ENCODE data around the gene GPR107.

GPR107 gene

DNA sequence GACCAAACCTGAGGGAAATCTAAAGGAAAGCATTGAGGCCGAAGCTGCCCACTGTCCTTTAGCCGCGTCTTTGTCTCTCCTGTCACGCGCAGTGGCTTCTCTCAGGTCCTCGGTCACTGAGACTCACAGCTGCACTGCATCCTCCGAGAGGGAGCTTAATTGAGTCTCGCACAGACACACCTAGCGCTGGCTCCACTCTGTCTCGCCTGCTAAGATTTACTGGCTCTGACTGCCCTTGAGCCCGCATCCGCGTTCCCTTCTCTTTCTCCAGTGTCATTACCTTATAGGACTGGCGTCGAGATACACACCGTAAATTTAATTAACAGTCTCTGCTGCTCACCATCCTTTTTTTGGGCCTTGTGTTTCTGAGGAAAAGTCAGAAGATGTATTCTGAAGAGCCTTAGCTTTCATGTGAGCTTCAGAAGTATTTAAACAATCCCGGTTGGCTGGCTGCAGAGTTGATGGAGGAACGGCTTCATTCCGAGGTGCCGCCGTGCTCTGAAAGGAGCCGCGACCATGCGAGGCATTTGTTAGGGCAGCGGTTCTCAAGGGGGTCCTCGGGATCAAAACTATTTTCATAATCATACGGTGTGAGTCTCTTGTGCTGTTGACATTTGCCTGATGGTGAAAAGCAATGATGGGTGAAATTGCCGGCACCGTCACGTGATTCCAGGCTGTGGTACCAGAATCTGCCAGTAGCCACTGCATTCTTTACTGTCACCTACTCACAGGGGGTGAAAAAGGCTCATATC is 58.3 kb downstream of the GPR107 start:
- DNase-seq: no peak

DNA sequence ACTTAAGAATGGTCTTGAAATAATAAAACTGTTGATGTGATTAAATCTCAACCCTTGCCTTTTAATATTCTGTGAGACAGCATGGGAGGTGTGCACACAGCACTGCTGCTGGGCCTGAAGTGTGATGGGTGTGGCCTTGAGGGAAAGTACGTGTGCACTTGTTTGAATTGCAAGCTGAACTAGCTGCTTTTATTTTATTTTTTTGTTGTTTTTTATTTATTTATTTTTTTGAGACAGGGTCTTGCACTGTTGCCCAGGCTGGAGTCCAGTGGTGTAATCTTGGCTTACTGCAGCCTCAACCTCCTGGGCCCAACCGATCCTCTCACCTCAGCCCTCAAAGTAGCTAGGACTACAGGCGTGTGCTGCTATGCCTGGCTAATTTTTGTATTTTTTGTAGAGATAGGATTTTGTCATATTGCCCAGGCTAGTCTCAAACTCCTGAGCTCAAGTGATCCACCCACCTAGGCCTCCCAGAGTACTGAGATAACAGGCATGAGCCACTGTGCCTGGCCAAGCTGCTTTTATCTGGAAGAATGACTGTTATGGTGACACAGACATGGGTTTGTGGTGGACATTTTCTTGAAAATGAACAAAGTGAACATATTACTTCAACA is 58.9 kb downstream of the GPR107 start:
- no peak for DNase-seq

DNA sequence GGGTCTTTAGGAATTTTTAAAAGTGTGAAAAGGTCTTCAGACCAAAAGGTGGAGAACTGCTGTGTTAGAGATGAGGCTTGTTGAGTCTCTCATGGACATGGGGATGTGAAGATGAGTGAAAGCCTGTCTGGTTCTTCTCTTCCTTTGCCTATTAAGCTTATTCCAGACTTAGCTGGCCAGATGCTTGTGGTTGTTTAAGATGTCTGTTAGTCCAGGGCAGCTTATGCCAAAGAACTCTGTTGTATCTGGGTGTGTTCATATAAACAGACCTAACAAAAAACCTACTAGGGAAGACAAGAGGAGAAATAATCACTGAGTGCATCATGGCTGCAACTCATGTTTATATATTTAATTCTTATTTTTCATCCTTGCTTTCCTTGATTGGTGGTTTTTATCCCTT is 61.0 kb downstream of the GPR107 start:
- DNase-seq: no peak

DNA sequence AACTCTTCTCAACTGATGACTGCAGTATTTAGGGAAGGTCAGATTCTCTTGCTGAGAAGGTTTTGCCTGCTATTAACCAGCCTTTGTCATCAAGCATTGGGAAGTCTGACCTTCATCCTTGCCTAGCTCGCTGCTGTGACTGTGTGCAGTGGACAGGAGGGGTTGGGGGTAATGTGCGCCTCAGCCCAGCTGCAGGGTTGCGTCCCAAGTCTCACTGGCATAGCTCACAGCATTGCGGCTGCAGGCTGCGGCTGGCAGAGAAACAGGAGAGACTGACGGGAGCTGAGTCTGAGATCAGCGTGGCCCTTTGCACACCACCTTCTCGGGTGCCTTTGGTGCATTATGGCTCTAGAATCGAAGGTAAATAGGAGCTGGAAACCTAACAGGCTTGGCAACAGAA is 62.6 kb downstream of the GPR107 start:
- DNase-seq: no peak

DNA sequence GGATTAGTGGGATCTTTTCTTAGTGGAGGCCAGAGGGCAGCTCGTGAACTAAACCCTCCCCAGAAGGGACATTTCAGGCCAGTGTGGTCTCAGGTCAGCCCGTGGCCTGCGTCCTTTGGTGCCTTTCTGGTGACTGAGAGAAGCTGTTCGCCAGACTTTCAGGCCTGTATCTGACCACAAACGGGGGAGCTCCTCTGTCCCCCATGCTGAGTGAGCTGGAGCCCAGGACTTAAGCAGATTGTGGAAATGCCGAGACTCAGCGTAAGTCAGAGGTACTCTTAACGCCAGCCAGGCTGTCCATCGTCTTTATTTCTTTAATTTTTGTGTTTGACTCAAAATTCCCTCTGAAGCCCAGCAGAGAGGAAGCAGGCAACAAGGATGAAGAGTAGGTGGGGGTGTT is 63.7 kb downstream of the GPR107 start:
- DNase-seq: no peak

DNA sequence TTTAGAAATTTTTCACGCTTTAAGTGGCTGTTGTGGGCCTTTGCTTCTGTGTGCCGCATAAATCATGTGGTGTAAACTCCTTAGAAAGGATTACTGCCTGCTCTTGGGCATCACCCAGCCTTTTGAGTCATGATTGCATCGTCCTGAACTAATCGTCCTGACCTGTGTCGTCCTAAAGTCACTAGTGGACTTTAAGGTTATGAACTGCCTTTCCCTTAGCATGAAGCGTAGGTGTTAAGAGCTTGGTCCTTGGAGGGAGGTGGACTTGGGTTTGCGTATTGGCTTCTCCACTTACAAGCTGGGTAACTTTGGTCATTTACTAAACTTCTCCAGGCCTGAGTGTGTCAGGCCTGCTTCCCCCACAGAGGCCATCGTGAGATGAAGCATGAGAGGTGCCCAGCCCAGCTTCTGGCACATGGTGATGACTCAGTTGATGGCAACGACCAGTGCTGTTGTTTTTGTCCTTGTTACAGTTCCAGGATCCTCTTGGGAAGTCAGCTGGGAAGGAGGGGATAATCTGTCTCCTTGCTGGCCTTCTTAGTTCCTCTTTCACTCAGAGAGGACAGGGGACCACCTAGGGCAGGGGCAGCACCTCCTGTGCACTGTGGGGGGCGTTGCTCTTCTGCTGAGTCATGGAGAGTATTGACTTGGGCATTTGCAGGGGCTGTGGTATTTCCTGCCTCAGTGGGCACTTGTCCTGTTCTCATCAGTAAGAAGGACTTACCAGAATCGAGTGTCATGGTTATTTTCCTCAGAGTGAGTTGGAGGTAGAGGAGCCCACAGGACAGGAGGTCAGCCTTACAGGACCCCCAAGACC is 64.3 kb downstream of the GPR107 start:
- no peak for DNase-seq

DNA sequence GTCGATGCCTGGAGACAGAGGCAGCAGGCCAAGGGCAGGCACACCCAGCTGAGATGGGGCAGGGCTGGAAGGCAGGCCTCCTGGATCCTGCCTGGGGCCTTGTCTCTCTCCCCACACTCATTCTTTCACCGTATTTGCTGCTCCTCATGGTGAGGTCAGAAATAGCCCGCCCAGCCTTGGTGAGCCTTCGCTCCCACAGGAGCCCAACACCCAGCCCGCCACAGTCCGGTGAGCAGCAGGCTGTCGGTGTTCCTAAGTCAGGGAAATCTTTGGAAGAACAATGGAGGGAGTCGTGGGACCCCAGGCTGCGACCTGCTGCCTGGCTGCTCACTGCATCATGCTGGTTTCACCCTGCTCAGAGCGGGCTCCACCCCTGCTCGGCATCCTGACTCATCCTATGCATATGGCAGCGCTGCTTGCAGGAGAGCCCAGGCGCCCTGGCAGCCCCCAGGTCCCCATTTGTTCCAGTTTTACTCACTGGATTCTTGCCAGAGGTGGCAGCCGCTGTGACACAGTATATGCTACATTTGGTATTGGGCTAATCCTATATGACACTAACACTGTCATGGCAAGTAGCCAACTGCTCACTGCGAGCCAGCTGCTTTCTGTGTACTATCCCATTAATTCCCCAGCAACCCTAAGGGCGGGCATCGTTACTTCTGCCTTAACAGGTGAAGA is 65.3 kb downstream of the GPR107 start:
- no peak for DNase-seq

DNA sequence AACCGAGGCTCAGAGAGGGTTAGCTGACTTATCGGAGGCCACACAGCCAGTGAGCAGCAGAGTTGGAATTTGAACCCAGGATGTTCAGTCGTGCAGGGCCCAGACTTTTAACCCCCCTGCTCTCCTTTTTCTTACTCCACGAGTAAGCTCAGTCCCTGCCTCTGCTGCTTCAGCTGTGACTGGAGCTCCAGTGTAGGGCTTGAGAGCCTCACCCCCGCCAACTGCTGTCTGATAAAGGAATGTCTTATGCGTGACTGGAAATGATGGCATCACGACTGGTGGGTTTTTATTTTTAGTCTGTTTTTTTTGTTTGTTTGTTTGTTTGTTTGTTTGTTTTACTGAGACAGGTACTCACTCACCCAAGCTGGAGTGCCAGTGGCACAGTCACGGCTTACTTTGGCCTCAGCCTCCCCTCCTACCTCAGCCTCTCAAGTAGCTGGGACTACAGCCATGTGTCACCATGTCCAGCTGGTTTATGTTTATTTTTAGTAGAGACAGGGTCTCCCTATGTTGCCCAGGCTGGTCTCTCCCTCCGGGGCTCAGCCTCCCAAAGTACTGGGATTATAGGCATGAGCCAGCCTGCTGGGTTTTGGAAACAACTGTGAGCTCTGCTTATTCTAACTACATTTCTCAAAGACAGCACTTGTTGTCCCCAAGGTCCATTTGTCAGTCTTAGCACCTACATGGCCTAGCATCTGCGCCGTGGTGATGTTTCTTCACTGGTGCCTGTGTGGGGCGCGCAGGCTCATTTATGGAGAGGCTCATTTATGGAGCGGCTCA is 66.0 kb downstream of the GPR107 start:
- no peak for DNase-seq

DNA sequence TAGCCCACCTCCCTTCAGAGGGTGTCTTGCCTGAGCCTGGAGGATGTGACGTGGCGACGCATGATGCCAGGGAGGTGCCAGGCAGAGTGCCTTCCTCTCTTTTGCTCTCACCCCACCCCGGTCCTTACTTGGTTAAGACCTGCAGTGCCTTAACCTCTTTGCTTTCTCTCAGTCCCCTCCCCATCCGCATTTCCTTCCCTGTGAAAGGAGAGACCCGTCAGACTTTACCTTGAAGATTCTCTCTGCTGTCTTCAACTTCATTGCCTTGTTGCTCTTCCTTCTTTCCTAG is 66.5 kb downstream of the GPR107 start:
- DNase-seq: no peak

DNA sequence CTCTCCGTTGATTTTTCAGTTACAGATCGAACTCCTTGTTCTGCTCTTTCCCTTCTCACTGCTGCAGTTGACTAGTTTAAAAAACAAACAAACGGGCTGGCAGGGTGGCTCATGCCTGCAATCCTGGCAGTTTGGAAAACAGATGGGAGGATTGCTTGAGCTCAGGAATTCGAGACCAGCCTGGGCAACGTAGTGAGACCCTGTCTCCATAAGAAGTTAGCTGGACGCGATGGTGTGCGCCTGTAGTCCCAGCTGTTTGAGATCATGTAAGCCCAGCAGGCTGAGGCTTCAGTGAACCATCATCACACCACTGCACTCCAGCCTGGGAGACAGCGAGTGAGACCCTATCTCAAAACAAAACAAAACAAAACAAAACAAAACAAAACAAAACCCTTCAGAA is 67.1 kb downstream of the GPR107 start:
- no peak for DNase-seq

DNA sequence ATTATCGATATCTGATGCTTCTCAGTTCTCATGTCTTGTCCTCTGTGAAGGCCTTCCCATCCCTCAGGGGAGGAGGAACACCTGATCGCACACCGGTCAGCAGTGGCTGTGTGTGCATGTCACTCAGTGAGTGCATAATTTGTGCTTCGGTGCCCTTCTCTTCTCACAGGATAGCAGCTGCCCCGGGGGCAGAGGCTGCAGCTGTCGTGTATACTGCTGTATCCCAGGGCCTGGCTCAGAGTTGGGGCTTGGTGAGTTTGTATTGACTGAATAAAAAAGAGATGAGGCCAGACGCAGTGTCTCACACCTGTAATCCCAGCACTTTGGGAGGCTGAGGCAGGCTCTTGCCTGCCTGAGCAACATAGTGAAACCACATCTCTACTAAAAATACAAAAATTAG is 68.8 kb downstream of the GPR107 start:
- DNase-seq: no peak

DNA sequence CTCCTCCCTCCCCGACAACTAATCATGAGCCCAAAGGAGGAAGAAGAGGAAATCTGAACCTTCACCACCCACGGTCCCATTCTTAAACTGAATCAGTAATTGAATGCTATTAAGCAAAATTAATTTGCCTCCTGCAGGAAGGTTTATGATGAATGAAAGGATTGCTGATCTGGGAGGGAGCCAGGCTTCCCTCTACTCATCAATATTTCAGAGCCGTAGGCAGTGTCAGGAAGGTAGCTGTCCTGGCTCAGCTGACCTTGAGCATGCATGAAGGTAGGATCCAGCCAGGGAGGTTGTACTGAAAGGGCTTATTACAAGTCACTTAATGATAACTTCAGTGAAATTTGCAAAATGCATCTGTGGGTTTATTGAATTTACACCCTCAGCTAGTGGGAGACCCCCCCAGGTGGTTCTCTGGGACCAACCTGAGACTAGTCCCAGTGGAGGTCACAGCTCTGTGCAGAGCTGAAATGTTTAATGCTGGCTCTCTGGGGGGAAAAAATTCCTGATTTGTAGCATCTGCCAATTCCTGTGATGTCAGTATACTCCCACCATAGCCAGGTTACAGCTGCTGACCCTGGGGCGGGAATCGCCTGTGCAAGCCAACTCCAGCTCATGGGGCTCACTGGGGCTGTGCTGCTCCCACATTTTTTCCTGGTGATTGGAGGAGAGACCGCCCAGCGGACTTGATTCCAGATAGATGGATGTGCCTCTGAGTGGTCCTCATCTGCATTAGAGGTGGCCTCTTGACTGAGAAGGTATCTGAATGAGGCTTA is 70.6 kb downstream of the GPR107 start:
- no peak for DNase-seq

DNA sequence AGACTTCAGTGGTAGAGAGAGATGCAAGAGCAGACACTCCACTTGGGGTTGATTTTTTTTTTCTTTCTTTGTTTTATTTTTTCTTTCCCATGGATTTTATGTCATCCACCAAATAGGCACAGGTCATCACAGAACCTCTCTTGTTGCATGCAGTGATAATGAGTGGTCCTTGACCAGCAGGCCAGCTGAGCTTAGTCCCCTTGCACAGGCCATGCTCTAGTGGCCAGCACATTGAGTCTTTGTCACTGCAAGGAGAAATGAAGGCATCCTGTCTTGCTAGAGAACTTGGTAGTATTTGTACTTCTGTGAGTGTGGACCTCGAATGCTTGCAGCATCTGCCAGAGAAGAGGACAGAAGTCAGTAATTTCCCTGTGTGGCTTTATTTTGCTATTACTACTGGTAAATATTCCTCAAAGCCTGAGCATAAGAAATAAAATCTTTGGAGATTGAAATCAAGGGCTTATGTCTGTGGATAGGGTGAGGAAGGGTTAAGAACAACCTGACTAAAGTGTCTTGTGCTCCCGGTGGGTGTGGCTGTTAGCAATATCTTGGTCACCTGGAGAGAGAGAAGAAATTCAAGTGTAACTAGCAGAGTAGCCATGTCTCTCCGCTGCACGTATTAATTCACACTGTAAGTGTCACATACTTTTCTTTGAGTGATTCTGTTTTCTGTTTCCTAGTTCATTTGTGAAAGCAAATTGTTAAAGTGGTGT is 73.2 kb downstream of the GPR107 start:
- DNase-seq: no peak

DNA sequence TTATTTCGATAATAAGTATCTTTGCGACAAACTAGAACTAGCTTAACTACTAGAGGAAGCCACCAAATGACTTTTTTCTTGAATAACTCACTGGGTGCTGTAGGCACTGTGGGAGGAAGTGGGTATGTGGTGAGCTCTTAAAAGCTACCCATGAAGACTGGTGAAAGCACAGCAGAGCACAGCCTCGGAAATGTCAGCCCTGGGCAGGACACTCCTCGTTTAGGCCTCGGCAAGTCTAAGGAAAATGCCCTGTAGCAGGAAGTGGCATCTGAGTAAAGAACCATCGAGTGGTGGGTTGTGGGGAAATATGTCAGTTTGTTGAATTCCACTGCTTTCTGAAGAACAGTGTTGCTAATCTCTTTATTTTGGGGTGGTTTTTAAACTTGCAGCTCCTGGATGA is 74.5 kb downstream of the GPR107 start:
- peak; percentile 86 for DNase-seq

DNA sequence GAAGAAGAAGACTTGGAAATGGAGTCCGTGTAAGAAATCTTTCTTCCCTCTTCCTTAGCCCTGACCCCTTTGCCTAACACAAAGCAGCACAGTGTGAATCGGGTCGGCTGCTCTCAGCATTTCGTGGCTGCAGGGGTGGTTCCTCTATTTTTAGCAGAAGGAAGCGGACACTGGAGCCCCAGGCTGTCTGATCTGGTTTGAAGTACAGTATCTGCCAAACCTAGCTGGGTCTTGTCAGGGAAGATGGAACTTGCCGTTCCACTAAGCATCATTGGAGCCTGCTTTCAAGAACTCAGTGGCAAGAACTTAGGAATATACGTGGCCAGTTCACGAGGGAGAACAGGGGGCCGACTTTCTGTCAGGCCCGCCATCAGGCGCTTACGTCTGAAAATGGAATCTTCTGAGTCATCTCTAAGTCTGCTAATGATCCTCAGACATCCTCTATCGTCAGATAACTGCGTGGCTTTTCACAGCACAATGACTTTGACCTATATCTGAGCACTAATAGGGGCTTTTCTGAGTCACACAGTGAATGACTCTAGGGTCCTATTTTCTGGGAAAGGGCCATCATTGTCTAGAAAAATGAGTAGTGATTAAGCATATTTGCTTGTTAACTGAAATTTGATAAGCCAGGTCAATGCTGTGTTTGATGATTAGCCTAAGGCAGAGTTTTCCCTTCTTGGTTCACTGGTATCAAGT is 75.2 kb downstream of the GPR107 start:
- DNase-seq: peak; percentile 71

DNA sequence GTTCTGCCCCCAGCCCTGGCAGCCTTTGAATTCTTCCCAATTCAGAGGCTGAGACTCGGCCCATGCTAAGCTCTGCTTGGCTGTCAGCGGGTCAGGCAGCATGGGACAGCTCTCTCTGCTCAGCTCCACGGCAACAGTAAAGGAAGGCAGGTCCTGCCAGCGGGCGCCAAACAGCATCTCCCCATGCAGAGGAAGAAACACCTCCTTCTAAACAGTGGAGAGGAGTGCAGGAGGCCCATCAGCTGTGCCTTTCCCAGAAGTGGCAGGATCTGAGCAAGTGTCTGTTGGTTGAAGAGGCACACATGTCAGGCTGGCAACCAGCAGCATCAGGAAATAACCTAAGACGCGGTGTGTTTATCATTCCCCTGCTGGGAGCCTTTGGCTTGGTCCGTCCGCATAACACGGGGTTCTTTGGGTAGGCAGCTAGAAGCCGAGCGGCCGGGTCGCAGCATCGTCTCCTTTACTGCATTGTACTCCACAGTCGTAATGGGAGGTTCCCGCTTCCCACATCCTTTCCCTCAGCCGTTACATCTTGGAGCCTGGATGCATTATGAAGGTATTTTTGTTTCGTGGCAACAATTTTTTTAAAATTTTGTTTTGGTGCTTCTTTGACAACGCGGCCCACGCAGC is 75.8 kb downstream of the GPR107 start:
- no peak for DNase-seq

DNA sequence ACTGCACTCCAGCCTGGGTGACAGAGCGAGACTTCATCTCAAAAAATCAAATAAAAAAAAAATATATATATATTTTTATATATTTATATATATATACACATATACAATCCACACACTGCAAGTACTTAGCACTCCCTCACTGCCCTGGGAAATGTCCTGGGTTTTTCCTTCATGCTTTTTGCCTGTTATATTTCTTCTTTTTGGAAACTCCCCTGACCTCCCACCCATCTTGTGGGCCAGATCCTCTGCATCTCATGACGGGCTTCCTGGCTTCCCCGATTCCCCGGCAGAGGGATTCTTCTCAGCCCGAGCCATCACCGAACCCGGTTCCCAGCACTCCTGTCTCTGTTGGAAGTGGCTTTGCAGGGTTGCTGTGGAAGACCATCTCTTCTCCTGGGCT is 79.0 kb downstream of the GPR107 start:
- no peak for DNase-seq

DNA sequence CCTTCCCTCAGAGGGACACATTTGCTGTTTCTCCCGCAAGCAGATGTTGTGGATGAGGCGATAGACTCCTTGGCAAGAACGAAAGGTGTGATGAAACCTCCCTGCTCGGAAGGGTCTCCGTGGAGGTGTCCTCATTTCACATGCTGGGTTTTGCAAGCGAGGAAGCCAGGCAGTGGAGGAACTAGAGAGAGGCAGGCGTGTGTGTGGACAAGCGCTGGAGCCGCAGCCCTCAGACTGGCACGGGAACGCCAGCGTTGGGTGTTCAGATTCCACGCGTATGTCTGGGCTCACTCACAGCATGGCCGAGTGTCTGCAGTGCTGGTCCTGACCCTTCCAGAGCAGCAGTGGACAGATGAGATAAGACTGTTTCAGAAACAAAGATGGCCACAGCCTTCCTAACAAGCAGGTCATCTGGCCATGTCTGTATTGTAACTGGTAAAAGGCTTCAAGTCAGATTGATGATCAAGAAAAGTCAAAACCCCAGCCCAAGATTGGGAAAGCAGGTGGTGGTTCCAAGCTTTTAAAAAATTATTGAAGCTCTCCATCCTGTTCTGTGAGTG is 83.5 kb downstream of the GPR107 start:
- no peak for DNase-seq

DNA sequence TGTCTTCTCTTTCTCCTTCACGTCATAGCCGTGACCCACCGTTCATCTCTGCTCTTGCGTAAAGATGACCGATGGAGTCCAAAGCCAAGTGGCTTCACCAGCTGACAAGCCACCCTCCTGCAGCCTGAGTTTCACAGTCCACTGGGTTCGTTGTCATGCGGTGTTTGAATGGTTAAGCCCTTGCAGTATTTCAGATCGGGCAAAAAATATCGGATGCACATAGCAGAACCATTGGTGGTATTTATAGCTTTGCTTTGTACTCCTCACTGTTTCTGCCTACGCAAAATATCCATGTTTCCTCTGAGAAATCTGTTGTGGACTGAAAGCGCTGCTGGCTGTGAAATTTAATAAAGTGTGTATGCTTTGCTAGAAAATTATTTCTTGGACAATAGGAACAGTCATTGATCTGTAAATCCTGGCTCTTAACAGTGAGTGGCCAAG is 84.0 kb downstream of the GPR107 start:
- DNase-seq: no peak

DNA sequence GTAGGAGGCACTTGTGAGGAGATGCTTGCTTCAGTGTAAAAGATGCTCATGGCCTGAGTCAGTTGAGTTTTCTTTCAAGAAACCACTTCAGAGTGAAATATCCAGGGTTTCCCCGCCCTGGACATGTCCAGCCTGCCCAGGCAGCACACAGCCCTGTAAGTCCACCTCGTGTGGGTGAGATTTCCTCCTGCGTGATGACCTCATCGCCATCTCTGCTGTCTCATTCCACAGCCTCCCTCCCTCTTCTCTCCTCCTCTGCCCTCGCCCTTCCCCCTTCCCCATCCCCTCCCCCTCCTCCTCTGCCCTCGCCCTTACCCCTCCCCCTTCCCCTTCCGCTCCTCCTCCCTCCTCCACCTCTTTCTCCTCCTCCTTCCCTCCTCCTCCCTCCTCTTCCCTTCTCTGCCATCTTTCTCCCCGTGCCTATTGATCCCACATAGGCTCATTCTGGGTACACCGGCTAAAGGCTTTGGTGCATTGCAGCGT is 84.5 kb downstream of the GPR107 start:
- DNase-seq: no peak

Data from central memory CD4-positive, alpha-beta T cell (primary cell).